NCI-H226 (cell line): ENCODE data around the gene CD72.
"Not testable (repeated sequence)": the region's sequence is repeated elsewhere in the genome, so short reads cannot be mapped to it uniquely, and the experiment has no call there.

ENCODE experiments used
- DNase-seq: peaks from one replicate; pipeline ENCODE4 v3.0.0-alpha.2; 2015

Gene CD72

GRCh38 chr9:35615981-35616680 is 2.1 kb downstream of the CD72 start:
- no peak for DNase-seq

- DNase-seq = no peak
Measured at GRCh38 chr9:35612843-35613242, 5.4 kb downstream of the CD72 start.

GRCh38 chr9:35612066-35612465 is 6.1 kb downstream of the CD72 start:
- DNase-seq = not testable (repeated sequence)

- DNase-seq = no peak
Measured at GRCh38 chr9:35611230-35611797, 6.9 kb downstream of the CD72 start.

GRCh38 chr9:35609820-35610163 is 8.4 kb downstream of the CD72 start:
- DNase-seq = no peak

GRCh38 chr9:35609001-35609819 is 9.0 kb downstream of the CD72 start:
- DNase-seq = no peak

GRCh38 chr9:35608221-35608620 is 10.0 kb downstream of the CD72 start:
- DNase-seq = no peak

GRCh38 chr9:35606726-35607125 is 11.5 kb downstream of the CD72 start:
- no peak for DNase-seq

- no peak for DNase-seq
Measured at GRCh38 chr9:35606138-35606504, 12.1 kb downstream of the CD72 start.

- DNase-seq = no peak
Measured at GRCh38 chr9:35605351-35606137, 12.7 kb downstream of the CD72 start.

- peak; percentile 55 for DNase-seq
Measured at GRCh38 chr9:35604578-35605350, 13.4 kb downstream of the CD72 start, which contains the start of gene TESK1. TESK1 (plus strand) TSS chr9:35605262; CDS start chr9:35605620, 358 bp downstream.

- peak; percentile 92 for DNase-seq
Measured at GRCh38 chr9:35603986-35604577, 14.1 kb downstream of the CD72 start.

GRCh38 chr9:35603506-35603985 is 14.7 kb downstream of the CD72 start:
- peak; percentile 25 for DNase-seq

GRCh38 chr9:35599763-35600604 is 18.2 kb downstream of the CD72 start:
- DNase-seq = no peak

- DNase-seq = no peak
Measured at GRCh38 chr9:35598866-35599590, 19.2 kb downstream of the CD72 start.

- not testable (repeated sequence) for DNase-seq
Measured at GRCh38 chr9:35596907-35597306, 21.3 kb downstream of the CD72 start.

- no peak for DNase-seq
Measured at GRCh38 chr9:35594471-35594870, 23.7 kb downstream of the CD72 start.

- DNase-seq = no peak
Measured at GRCh38 chr9:35593581-35593980, 24.6 kb downstream of the CD72 start.

- DNase-seq = not testable (repeated sequence)
Measured at GRCh38 chr9:35588506-35588905, 29.7 kb downstream of the CD72 start.

GRCh38 chr9:35584681-35585080 is 33.5 kb downstream of the CD72 start:
- DNase-seq = not testable (repeated sequence)
